Liver (tissue), 3 donors: ENCODE results near the gene PEX6.

Experiments
- EGR1 ChIP-seq, 2 donors: IDR thresholded peaks; 2 replicates each; pipeline ENCODE4 v1.6.1; 2016 to 2018; ENCODE audit warnings: antibody characterized with exemption in 2 of 2, low read depth in 2 of 2
- GABPA ChIP-seq, 2 donors: IDR thresholded peaks in 1 of 2; conservative IDR thresholded peaks in 1 of 2; 2 replicates each; pipeline ENCODE4 v1.6.1; 2016; ENCODE audit warnings: antibody characterized with exemption in 2 of 2, mild to moderate bottlenecking in 1 of 2, moderate library complexity in 1 of 2
- HNF4A ChIP-seq, 2 donors: conservative IDR thresholded peaks; 2 replicates each; pipeline ENCODE4 v1.6.1; 2016; ENCODE audit warnings: antibody characterized with exemption in 2 of 2, mild to moderate bottlenecking in 2 of 2
- JUND ChIP-seq, 2 donors: IDR thresholded peaks; 2 replicates each; pipeline ENCODE4 v1.6.1; 2016; ENCODE audit warnings: antibody characterized with exemption in 2 of 2
- RAD21 ChIP-seq, 2 donors: IDR thresholded peaks; 2 replicates each; pipeline ENCODE4 v1.6.1; 2016; ENCODE audit warnings: antibody characterized with exemption in 2 of 2, mild to moderate bottlenecking in 2 of 2
- RXRA ChIP-seq, 2 donors: IDR thresholded peaks; 2 replicates each; pipeline ENCODE4 v1.6.1; 2017 to 2018; ENCODE audit warnings: antibody characterized with exemption in 2 of 2, mild to moderate bottlenecking in 1 of 2
- YY1 ChIP-seq: IDR thresholded peaks from 2 replicates; pipeline ENCODE4 v1.6.1; 2016; ENCODE audit warnings: antibody characterized with exemption, mild to moderate bottlenecking
- TF ChIP-seq, protein P1 (sequence below): fragments of 150-350 bp; IDR thresholded peaks from 2 replicates; pipeline ENCODE4 v1.5.1; 2017; ENCODE audit warnings: improper control_type of control experiment, low read depth, low read length; ENCODE audit not compliant: missing input control
- TF ChIP-seq, protein P2 (sequence below): IDR thresholded peaks from 2 replicates; pipeline ENCODE4 v1.6.1; 2016; ENCODE audit warnings: antibody characterized with exemption
- TF ChIP-seq, protein P3 (sequence below): IDR thresholded peaks from 2 replicates; pipeline ENCODE4 v1.6.1; 2016; ENCODE audit warnings: antibody characterized with exemption
- TF ChIP-seq, protein P4 (sequence below): IDR thresholded peaks from 2 replicates; pipeline ENCODE4 v1.6.1; 2016; ENCODE audit warnings: antibody characterized with exemption, mild to moderate bottlenecking
- donor health status: healthy.
- donor health status: healthy.

DNA sequence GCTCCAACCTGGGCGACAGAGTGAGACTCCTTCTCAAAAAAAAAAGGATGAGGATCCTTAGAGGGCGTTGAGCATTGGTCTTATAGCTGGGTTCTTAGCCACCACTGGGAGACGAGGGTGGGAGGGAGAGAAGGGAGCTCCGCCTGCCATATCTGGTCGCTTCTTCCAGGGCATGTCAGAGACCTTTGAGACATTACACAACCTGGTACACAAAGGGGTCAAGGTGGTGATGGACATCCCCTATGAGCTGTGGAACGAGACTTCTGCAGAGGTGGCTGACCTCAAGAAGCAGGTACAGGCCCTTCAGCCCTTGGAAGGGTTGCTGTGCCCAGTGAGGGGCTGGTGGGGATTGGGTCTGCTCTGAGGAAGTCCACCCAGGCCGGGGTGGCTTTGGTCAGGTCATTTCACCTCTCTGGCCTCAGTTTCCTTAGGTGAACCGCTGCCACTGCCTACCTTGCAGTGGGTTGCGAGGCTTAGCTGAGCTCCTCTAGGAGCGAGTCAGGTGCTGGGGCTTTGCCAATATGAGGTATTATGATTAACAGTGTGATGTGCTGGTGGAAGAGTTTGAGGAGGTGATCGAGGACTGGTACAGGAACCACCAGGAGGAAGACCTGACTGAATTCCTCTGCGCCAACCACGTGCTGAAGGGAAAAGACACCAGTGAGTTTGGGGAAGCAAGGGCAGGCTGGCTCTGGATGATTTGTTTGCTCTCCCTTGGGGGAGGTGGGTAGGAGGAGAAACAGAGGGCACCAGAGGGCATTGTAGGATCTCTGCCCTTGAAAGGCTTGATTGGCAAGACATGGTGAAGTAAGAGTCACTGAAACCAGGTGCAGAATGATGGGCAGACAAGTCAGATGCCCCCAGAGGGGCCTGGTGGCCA lies 41.2 kb downstream of the PEX6 start:
- TF ChIP-seq HNF4A (conservative IDR thresholded peaks at IDR 0.05) (peak; percentile 40 to 52), JUND (IDR thresholded peaks at IDR 0.05) (no peak), GABPA (IDR thresholded peaks at IDR 0.05 in 1 of 2, conservative IDR thresholded peaks at IDR 0.05 in 1 of 2) (no peak), RXRA (IDR thresholded peaks at IDR 0.05) (peak; percentile 71 to 90), YY1 (no peak), RAD21 (IDR thresholded peaks at IDR 0.05) (no peak), EGR1 (IDR thresholded peaks at IDR 0.05; ENCODE audit: low read depth in 2 of 2) (no peak)
- TF ChIP-seq, protein P1, sequence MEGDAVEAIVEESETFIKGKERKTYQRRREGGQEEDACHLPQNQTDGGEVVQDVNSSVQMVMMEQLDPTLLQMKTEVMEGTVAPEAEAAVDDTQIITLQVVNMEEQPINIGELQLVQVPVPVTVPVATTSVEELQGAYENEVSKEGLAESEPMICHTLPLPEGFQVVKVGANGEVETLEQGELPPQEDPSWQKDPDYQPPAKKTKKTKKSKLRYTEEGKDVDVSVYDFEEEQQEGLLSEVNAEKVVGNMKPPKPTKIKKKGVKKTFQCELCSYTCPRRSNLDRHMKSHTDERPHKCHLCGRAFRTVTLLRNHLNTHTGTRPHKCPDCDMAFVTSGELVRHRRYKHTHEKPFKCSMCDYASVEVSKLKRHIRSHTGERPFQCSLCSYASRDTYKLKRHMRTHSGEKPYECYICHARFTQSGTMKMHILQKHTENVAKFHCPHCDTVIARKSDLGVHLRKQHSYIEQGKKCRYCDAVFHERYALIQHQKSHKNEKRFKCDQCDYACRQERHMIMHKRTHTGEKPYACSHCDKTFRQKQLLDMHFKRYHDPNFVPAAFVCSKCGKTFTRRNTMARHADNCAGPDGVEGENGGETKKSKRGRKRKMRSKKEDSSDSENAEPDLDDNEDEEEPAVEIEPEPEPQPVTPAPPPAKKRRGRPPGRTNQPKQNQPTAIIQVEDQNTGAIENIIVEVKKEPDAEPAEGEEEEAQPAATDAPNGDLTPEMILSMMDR, result no peak
- TF ChIP-seq, protein P2, sequence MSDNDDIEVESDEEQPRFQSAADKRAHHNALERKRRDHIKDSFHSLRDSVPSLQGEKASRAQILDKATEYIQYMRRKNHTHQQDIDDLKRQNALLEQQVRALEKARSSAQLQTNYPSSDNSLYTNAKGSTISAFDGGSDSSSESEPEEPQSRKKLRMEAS, result peak; percentile 47
- TF ChIP-seq, protein P3, sequence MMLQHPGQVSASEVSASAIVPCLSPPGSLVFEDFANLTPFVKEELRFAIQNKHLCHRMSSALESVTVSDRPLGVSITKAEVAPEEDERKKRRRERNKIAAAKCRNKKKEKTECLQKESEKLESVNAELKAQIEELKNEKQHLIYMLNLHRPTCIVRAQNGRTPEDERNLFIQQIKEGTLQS, result no peak
- TF ChIP-seq, protein P4, sequence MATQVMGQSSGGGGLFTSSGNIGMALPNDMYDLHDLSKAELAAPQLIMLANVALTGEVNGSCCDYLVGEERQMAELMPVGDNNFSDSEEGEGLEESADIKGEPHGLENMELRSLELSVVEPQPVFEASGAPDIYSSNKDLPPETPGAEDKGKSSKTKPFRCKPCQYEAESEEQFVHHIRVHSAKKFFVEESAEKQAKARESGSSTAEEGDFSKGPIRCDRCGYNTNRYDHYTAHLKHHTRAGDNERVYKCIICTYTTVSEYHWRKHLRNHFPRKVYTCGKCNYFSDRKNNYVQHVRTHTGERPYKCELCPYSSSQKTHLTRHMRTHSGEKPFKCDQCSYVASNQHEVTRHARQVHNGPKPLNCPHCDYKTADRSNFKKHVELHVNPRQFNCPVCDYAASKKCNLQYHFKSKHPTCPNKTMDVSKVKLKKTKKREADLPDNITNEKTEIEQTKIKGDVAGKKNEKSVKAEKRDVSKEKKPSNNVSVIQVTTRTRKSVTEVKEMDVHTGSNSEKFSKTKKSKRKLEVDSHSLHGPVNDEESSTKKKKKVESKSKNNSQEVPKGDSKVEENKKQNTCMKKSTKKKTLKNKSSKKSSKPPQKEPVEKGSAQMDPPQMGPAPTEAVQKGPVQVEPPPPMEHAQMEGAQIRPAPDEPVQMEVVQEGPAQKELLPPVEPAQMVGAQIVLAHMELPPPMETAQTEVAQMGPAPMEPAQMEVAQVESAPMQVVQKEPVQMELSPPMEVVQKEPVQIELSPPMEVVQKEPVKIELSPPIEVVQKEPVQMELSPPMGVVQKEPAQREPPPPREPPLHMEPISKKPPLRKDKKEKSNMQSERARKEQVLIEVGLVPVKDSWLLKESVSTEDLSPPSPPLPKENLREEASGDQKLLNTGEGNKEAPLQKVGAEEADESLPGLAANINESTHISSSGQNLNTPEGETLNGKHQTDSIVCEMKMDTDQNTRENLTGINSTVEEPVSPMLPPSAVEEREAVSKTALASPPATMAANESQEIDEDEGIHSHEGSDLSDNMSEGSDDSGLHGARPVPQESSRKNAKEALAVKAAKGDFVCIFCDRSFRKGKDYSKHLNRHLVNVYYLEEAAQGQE, result no peak
